IPS DF 4.7 (cell line): ENCODE results near the gene CFAP206.

Experiments
- DNase-seq: peaks from one replicate; pipeline ENCODE4 v3.0.0-alpha.2; 2013; ENCODE audit warnings: low spot score; ENCODE audit errors: extremely low read depth

CFAP206 gene

GRCh38 chr6:87407901-87408720, at the start of gene CFAP206:
CFAP206 (plus strand) TSS chr6:87407972; CDS start chr6:87409840, 1,868 bp downstream.
- DNase-seq, result no peak

GRCh38 chr6:87364602-87365252, 43.0 kb upstream of the CFAP206 start:
- DNase-seq, result no peak

DNA sequence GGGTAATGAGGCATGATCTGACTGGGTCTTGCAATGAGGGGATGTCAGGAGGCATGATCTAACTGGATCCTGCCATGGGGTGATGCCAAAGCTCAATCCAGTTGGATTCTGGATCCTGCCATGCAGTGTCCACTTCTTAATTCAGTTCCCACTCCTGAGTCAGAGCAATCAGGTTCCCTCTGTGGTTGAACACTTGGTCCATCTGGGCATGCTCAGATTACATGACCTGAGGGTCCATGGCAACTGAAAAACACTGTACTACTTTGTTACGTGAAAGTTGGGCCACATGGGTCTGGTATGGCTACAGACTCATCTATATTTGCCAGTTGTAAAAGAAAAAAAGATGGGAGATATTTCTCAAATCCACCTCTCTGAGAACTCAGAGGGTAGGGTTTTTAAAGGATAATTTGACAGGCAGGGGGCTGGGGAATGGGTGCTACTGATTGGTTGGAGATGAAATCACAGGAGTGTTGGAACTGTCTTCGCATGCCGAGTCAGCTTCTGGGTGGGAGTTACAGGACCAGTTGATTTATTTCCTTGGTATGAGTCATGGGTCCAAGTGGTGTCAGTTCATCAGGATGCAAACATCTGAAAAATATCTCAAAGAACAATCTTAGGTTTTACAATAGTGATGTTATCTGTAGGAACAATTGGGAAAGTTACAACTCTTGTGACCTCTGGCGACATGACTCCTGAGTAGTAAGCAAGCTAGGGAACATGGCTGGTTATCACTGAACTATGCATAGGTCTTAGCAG, 41.5 kb upstream of the CFAP206 start:
- no peak for DNase-seq

DNA sequence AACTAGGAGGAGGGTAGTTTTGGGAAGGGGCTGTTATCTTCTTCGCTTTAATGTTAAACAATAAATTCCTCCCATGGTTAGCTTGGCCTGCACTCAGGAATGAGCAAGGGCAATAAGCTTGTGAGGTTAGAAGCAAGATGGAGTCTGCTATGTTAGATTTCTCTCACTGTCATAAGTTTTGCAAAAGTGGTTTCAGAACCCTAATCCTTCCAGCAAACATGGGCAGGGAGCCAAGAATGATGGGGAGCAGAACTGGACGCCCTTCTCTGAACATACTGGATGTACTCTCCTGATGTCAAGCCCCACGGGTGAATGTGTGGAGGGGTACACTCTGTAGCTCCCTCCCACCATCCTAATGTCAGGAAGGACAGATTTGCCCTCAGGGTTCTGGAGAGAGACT, 40.9 kb upstream of the CFAP206 start:
- DNase-seq, result no peak

DNA sequence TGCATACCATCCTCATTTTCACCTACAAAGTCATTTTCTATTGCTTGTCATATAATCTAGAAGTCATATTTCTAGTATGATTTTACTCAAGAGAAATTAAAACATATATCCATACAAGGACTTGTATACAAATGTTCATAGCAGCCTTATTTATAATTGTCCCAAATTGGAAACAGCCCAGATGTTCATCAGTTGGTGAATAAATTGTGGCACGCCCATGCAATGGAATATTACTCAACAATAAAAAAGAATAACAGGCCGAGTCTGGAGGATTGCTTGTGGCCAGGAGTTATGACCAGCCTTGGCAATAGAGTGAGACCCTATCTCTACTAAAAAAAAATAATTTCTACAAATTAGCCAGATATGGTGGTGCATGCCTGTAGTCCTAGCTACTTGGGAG, 34.4 kb upstream of the CFAP206 start:
- DNase-seq, result no peak

DNA sequence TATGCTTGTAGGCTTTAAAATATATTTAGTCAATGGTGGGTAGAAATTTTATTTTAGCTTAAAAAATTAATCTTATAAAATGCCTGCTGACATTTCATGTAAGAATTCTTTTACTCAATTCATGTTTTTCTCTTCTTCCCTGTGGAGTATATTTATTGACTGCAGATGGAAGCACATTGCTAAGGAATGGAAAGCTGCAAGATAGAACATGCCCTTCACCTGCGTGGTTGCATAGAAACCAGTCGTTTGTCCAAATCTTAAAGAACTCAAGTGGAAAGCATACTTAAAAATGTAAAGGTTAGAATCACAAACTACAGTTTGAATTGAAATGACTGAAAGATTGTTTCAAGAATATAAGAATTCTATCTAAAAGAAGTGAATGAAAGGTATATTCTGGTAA, 32.5 kb upstream of the CFAP206 start:
- no peak for DNase-seq

GRCh38 chr6:87376643-87377042, 31.1 kb upstream of the CFAP206 start:
- no peak for DNase-seq

DNA sequence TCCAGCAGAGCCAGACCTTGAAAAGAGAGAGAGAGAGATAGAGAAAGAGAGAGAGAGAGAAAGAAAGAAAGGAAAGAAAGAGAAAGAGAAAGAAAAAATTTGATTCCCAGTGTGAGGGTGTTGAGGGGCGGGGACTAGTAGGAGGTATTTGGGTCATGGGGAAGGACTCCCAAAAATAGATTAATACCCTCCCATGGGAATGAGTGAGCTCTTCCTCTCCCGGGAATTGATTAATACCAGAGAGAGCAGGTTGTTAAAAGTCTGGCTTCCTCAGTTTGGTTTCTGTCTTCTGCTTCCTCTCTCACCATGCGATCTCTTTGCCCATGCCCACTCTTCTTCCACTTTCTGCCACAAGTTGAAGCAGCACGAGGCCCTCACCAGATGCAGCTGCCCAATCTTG, 28.8 kb upstream of the CFAP206 start:
- DNase-seq, result no peak

DNA sequence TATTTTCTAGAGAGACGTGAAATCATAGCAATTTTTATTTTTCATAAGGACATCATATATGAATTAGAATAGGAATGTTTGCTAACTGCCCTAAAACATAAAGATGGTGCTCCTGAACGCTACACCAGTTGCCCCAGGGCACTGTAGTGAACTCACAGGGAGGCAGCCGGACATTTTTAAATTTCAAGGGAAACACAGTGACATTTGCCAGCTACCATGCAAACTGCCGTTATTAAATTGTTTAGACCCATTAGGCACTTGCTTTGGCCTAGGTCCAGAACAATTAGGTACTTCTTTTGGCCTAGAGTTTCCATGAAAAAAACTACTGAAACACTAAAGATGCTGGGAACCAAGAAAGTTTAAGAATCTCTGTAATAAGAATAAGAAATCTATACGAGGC, 24.9 kb upstream of the CFAP206 start:
- no peak for DNase-seq

- DNase-seq, result no peak
Observed at GRCh38 chr6:87384038-87384437, 23.7 kb upstream of the CFAP206 start.

DNA sequence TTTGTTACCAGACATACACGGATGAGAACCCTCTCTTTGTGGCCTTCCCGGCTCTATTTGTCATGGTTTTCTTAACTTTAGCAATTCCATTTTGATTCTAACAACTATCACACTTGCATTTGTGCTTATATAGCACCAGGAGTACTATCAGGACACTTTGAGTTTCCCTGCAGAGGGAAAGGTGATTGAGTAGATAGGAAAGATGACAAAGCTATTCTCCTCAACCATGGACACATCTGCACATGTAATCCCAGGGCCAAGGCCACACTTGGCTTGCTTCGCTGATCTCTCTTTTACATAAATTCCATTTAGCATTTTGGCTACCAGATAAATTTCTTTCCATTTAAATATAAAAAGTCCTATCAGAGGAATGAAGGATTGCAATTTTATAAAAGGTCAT, 23.3 kb upstream of the CFAP206 start:
- DNase-seq, result no peak

- no peak for DNase-seq
Observed at GRCh38 chr6:87391334-87391733, 16.4 kb upstream of the CFAP206 start.

GRCh38 chr6:87393026-87393622, 14.6 kb upstream of the CFAP206 start:
- DNase-seq, result no peak

- DNase-seq, result no peak
Observed at GRCh38 chr6:87395431-87395830, 12.3 kb upstream of the CFAP206 start.

GRCh38 chr6:87396595-87397392, 11.0 kb upstream of the CFAP206 start:
- no peak for DNase-seq

- no peak for DNase-seq
Observed at GRCh38 chr6:87397656-87398055, 10.1 kb upstream of the CFAP206 start.

- no peak for DNase-seq
Observed at GRCh38 chr6:87401832-87402231, 5.9 kb upstream of the CFAP206 start.

DNA sequence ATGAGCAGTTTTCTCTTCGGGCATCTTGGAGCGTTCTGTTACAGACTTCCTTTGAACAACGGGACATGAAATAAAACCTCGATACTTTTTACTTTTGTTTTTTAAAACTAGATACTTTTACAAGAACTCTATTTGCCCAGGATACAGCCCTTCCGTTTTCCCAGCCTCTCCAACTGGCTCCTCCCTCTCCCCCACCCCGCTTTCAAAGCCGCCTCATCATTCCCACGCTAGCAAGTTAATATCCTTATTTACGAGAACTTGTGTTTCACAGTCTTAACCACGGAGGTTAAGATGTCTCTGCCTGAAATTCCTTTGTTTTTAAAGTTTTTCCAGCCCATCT, 241 bp upstream of the CFAP206 start:
- no peak for DNase-seq

DNA sequence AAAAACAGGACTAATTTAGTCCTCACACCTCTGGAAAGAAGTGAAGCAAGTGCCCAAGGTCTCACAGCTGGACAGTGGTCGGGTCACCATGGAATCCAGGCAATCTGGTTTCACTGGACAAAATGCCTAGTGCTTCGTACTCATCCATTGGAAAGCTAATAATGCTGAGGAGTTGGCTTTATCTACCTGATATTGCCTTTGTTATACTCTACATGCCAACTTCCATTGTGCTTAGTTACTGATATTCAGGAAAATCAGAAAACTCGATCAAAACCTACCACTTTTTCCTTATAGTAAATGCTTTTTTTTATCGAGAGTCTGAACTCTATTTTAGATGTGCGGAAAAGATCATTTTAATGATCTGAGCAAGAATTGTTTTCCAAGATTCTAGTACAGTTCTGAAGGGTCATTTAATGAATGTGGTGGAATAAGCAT, 966 bp downstream of the CFAP206 start:
- no peak for DNase-seq

DNA sequence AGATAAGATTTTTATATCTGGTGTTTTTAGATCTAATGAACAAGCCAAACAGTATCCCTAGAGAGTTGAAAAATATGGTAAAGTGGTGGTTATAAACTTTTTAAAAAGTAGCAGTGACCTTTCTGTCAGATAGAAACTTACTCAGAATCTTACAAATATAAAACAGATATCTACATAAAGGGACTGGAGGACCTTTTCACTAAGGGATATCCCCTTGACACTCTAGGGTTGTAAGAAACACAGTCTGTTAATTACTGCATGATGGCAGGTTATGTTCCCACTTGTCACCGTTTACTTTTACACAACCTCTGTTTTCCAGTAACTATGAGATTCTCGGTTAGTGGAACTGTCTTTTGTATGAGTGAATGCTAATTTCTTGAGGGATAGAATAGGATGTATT, 11.5 kb downstream of the CFAP206 start:
- DNase-seq, result no peak

GRCh38 chr6:87420360-87420759, 12.6 kb downstream of the CFAP206 start:
- DNase-seq, result no peak
